HepG2 (cell line): ENCODE measurements around the gene MAP3K8. TPM values are rescaled to one million over a fixed set of nuclear protein-coding genes. Genes with fewer than 3 reads are reported as not detected.

ENCODE experiments used
- BHLHE40 ChIP-seq: IDR thresholded peaks from 2 replicates; pipeline ENCODE4 v1.6.1; 2011; ENCODE audit warnings: low read length, improper control_type of control experiment
- CHD4 ChIP-seq: fragments of 200-600 bp; sonication (generic); IDR thresholded peaks from 2 replicates; pipeline ENCODE4 v1.7.0; 2017; ENCODE audit warnings: mild to moderate bottlenecking, low read length, borderline replicate concordance
- CSRNP2 ChIP-seq: sonication (generic); formaldehyde crosslinking; conservative IDR thresholded peaks from 2 replicates; pipeline ENCODE4 v1.8.0; 2022; ENCODE audit warnings: low read depth, missing genetic modification reagents
- FLYWCH1 ChIP-seq: sonication (generic); formaldehyde crosslinking; IDR thresholded peaks from 2 replicates; pipeline ENCODE4 v1.8.1; 2023; ENCODE audit warnings: mild to moderate bottlenecking, missing genetic modification reagents
- HNRNPH1 ChIP-seq: fragments of 200-400 bp; formaldehyde crosslinking; optimal IDR thresholded peaks from 2 replicates; pipeline ENCODE3; 2017; ENCODE audit warnings: mild to moderate bottlenecking, low read depth, low read length
- JARID2 ChIP-seq: sonication (generic); formaldehyde crosslinking; IDR thresholded peaks from 2 replicates; pipeline ENCODE4 v1.8.1; 2023; ENCODE audit warnings: missing genetic modification reagents, inconsistent platforms; ENCODE audit not compliant: insufficient replicate concordance
- PCBP1 ChIP-seq: fragments of 200-400 bp; formaldehyde crosslinking; IDR thresholded peaks from 2 replicates; pipeline ENCODE4 v1.6.1; 2017; ENCODE audit warnings: mild to moderate bottlenecking, low read depth, low read length, borderline replicate concordance
- RELA ChIP-seq: sonication (generic); formaldehyde crosslinking; IDR thresholded peaks from 2 replicates; pipeline ENCODE4 v1.4.0; 2020; ENCODE audit warnings: missing genetic modification reagents
- SAFB2 ChIP-seq: sonication (generic); formaldehyde crosslinking; IDR thresholded peaks from 2 replicates; pipeline ENCODE4 v1.5.1; 2020; ENCODE audit warnings: missing genetic modification reagents, low read depth, mild to moderate bottlenecking, borderline replicate concordance
- SIN3A ChIP-seq: IDR thresholded peaks from 2 replicates; pipeline ENCODE4 v1.6.1; 2011; ENCODE audit warnings: low read depth, mild to moderate bottlenecking, control low read depth, low read length, borderline replicate concordance
- SKI ChIP-seq: fragments of 450-650 bp; IDR thresholded peaks from one replicate; pipeline ENCODE4 v1.6.1; 2018; ENCODE audit warnings: mild to moderate bottlenecking; ENCODE audit not compliant: partially characterized antibody
- TCF12 ChIP-seq, 2 experiments: fragments of 450-650 bp in 1 of 2; sonication (generic) in 1 of 2; formaldehyde crosslinking in 1 of 2; IDR thresholded peaks; 2 replicates each; pipeline versions ENCODE4 v1.6.1 to v1.8.0; 2017 to 2022; ENCODE audit warnings: antibody characterized with exemption in 1 of 2, mild to moderate bottlenecking in 1 of 2, missing genetic modification reagents in 1 of 2, moderate library complexity in 1 of 2
- ZNF207 ChIP-seq: fragments of 450-650 bp; IDR thresholded peaks from 2 replicates; pipeline ENCODE4 v1.6.1; 2016; ENCODE audit warnings: antibody characterized with exemption, borderline replicate concordance
- ZNF235 ChIP-seq: sonication (generic); formaldehyde crosslinking; IDR thresholded peaks from 2 replicates; pipeline ENCODE4 v1.8.1; 2023; ENCODE audit warnings: mild to moderate bottlenecking, missing genetic modification reagents, borderline replicate concordance
- ZNF329 ChIP-seq: sonication (generic); formaldehyde crosslinking; IDR thresholded peaks from 2 replicates; pipeline ENCODE4 v1.9.0; 2021; ENCODE audit warnings: low read depth, mild to moderate bottlenecking, missing genetic modification reagents
- ZNF556 ChIP-seq: sonication (generic); formaldehyde crosslinking; IDR thresholded peaks from 2 replicates; pipeline ENCODE4 v1.4.0; 2020; ENCODE audit warnings: mild to moderate bottlenecking, missing genetic modification reagents, borderline replicate concordance
- ZNF558 ChIP-seq: sonication (generic); formaldehyde crosslinking; IDR thresholded peaks from 2 replicates; pipeline ENCODE4 v1.9.0; 2022; ENCODE audit warnings: mild to moderate bottlenecking, missing genetic modification reagents, borderline replicate concordance
- ZNF746 ChIP-seq: sonication (generic); formaldehyde crosslinking; IDR thresholded peaks from 2 replicates; pipeline ENCODE4 v1.8.0; 2022; ENCODE audit warnings: mild to moderate bottlenecking, missing genetic modification reagents
- ZNF766 ChIP-seq: sonication (generic); formaldehyde crosslinking; IDR thresholded peaks from 2 replicates; pipeline ENCODE4 v1.5.0; 2020; ENCODE audit warnings: missing genetic modification reagents, borderline replicate concordance
- polyA plus RNA-seq, 8 experiments: library from polyadenylated mRNA; depleted of rRNA in 3 of 8; stranded (reverse) in 7 of 8; unstranded in 1 of 8; fragments of >200 nt; fragmentation: Illumina TruSeq in 4 of 8; extraction: Trizol in 4 of 8; gene quantifications; 2 replicates each; pipeline versions ENCODE4 v1.2.1 to v1.2.3, GENCODE V29; 2011 to 2016; ENCODE audit warnings: low read depth in 4 of 8, missing spikeins in 1 of 8, mixed read lengths in 1 of 8; ENCODE audit not compliant: insufficient read depth in 1 of 8
- total RNA-seq, 5 experiments: library from RNA; depleted of rRNA; stranded (reverse); fragments of >200 nt; fragmentation: Illumina TruSeq; extraction: Trizol; gene quantifications; 2 replicates each; pipeline ENCODE4 v1.2.3, GENCODE V29; 2016; ENCODE audit warnings: low read depth in 1 of 5
- TF ChIP-seq, protein P1 (sequence below): sonication (generic); formaldehyde crosslinking; IDR thresholded peaks from 2 replicates; pipeline ENCODE4 v1.9.0; 2021; ENCODE audit warnings: missing genetic modification reagents, borderline replicate concordance
- TF ChIP-seq, protein P2 (sequence below): IDR thresholded peaks from 2 replicates; pipeline ENCODE4 v1.6.1; 2012; ENCODE audit warnings: inconsistent platforms

MAP3K8 gene
- total and polyA plus RNA-seq, 2 of the 13 experiments (the other 11 are each of a cell fraction or from before 2014, with no cell fraction given): 19.3 to 37.9 TPM

DNA sequence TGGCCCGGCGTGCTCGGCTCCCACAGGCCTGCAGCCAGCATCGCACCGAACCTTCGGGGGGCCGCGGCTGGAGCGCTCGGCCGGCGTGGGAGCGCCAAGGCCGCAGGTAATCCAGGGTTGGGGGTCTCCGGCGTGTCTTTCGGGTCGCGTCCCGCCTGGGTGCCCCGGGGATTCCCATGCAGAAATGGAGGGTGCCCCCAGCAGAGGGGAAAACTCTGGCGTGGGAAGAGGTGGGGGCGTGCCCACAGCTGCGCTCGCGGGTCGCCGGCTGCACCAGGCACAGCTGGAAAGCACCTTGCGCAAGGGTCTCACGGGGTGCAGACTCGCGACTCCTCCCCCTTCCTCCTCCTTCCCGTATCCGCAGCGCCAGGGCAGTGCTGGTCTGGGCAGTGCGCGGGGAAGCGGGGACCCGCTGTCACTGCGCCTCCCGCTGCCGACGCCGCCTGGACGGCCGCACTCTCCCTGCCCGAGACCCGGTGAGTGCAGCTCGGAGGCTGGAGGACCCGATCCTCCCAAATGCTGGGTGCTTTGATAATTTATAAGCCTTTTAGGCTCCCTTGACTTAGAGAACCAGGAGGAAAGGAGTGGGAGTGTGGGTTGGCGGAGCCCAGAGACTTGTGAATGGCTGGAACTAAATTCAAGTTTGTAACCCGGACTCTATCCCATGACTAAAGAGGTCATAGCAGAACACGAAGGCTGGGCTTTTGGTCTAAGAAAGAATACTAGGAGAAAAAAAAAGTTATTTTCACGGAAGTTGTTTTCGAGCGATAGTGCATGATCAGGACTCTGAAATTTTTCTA, 489 bp downstream of the MAP3K8 start (continued):
- TF ChIP-seq CSRNP2 (CRISPR knock-in tag) (no peak), ZNF558 (CRISPR knock-in tag) (no peak; the same call in 1 of the 2 replicates), SIN3A (peak; percentile 85; the same call in 1 of the 2 replicates), PCBP1 (peak; percentile 87; the same call in 1 of the 2 replicates), HNRNPH1 (no peak), ZNF746 (CRISPR knock-in tag) (peak; percentile 70), ZNF329 (CRISPR knock-in tag) (no peak), ZNF207 (no peak), BHLHE40 (peak; percentile 36; the same call in 1 of the 2 replicates), SKI (peak; percentile 55), FLYWCH1 (CRISPR knock-in tag) (no peak), ZNF235 (CRISPR knock-in tag) (no peak), ZNF766 (CRISPR knock-in tag) (no peak), JARID2 (CRISPR knock-in tag) (peak; percentile 55), ZNF556 (CRISPR knock-in tag) (0 out of 2 replicates have a peak, but pooled peaks have one; percentile 39), SAFB2 (CRISPR knock-in tag) (peak; percentile 77; the same call in 1 of the 2 replicates), RELA (CRISPR knock-in tag) (no peak; the same call in 1 of the 2 replicates), TCF12 (IDR thresholded peaks at IDR 0.05) (no peak), TCF12 (CRISPR knock-in tag; IDR thresholded peaks at IDR 0.05) (0 out of 2 replicates have a peak, but pooled peaks have one; percentile 17), CHD4 (no peak)
- TF ChIP-seq, protein P1, sequence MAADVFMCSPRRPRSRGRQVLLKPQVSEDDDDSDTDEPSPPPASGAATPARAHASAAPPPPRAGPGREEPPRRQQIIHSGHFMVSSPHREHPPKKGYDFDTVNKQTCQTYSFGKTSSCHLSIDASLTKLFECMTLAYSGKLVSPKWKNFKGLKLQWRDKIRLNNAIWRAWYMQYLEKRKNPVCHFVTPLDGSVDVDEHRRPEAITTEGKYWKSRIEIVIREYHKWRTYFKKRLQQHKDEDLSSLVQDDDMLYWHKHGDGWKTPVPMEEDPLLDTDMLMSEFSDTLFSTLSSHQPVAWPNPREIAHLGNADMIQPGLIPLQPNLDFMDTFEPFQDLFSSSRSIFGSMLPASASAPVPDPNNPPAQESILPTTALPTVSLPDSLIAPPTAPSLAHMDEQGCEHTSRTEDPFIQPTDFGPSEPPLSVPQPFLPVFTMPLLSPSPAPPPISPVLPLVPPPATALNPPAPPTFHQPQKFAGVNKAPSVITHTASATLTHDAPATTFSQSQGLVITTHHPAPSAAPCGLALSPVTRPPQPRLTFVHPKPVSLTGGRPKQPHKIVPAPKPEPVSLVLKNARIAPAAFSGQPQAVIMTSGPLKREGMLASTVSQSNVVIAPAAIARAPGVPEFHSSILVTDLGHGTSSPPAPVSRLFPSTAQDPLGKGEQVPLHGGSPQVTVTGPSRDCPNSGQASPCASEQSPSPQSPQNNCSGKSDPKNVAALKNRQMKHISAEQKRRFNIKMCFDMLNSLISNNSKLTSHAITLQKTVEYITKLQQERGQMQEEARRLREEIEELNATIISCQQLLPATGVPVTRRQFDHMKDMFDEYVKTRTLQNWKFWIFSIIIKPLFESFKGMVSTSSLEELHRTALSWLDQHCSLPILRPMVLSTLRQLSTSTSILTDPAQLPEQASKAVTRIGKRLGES: no peak
- TF ChIP-seq, protein P2, sequence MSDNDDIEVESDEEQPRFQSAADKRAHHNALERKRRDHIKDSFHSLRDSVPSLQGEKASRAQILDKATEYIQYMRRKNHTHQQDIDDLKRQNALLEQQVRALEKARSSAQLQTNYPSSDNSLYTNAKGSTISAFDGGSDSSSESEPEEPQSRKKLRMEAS: peak; percentile 83
